Body of pancreas (tissue), 4 donors: ENCODE results near the gene PSMB7. TPM values are rescaled to one million over a fixed set of nuclear protein-coding genes. Genes with fewer than 3 reads are reported as not detected.

ENCODE experiments used
- ATAC-seq: fragments of 150-250 bp; one replicate; pipeline ENCODE4 v1.9.1; 2016
- DNase-seq, 4 donors: peaks; one replicate each; pipeline ENCODE4 v3.0.0-alpha.2; 2019
- H3K27ac ChIP-seq, 4 donors: fragments of 200-600 bp; sonication (generic); 1 replicate in 3 of 4; 2 replicates in 1 of 4; pipeline versions ENCODE4 v1.5.1 to v1.6.1; 2016 to 2019; ENCODE audit warnings: mild to moderate bottlenecking in 1 of 4, mixed read lengths in 1 of 4, moderate library complexity in 1 of 4
- H3K27me3 ChIP-seq, 2 donors: fragments of 200-600 bp; sonication (generic); one replicate each; pipeline ENCODE4 v1.6.0; 2016; ENCODE audit warnings: mild to moderate bottlenecking in 1 of 2
- H3K36me3 ChIP-seq, 2 donors: fragments of 200-600 bp; sonication (generic); replicated peaks in 1 of 2; 2 replicates each; pipeline ENCODE4 v1.5.1; 2016; ENCODE audit warnings: low read depth in 2 of 2; ENCODE audit not compliant: insufficient read depth in 1 of 2
- H3K4me1 ChIP-seq: fragments of 200-600 bp; sonication (generic); one replicate; pipeline ENCODE4 v1.6.0; 2016
- H3K4me3 ChIP-seq, 2 donors: fragments of 200-600 bp; sonication (generic); 1 replicate in 1 of 2; 2 replicates in 1 of 2; pipeline ENCODE4 v1.5.1; 2016 to 2019
- H3K9me3 ChIP-seq, 3 donors: fragments of 200-600 bp; sonication (generic); 1 replicate in 2 of 3; 2 replicates in 1 of 3; pipeline ENCODE4 v1.5.1; 2016
- CTCF ChIP-seq, 7 experiments: fragments of 450-650 bp in 4 of 7; fragments of 200-600 bp in 3 of 7; sonication (generic) in 3 of 7; IDR thresholded peaks; one replicate each; pipeline ENCODE4 v1.5.1; 2016 to 2019; ENCODE audit warnings: antibody characterized with exemption in 7 of 7
- POLR2A ChIP-seq, 3 donors: fragments of 450-650 bp; IDR thresholded peaks; one replicate each; pipeline ENCODE4 v1.6.1; 2016; ENCODE audit warnings: antibody characterized with exemption in 3 of 3, mild to moderate bottlenecking in 2 of 3
- WGBS, 2 donors: methylation state at CpG; one replicate each; pipeline ENCODE4 v1.1.5; 2017; 5-methylcytosine and 5-hydroxymethylcytosine counted together
- intact Hi-C: fragments of 100-400 bp; cut with DNase I; formaldehyde crosslinking; loops from one replicate; pipeline ENCODE4 v1.15.1; 2023
- total RNA-seq, 2 donors: library from RNA; depleted of rRNA; stranded (reverse); fragments of >200 nt; gene quantifications; one replicate each; pipeline ENCODE4 v1.1.0, GENCODE V29; 2016

PSMB7 gene
- total RNA-seq, 2 donors from 2014 or later = 31.6 to 93.9 TPM

GRCh38 chr9:124370896-124371582 lies 44.2 kb downstream of the PSMB7 start:
- DNase-seq (no peak), ATAC-seq (no peak)
- Histone ChIP-seq H3K27me3 (no peaks in the 10 kb centered on the region), H3K4me1 (peaks cover 8% of the 10 kb centered on the region), H3K9me3 (no peaks in the 10 kb centered on the region), H3K27ac (no peak overlapping the region), H3K36me3 (no peaks in the 10 kb centered on the region), H3K4me3 (no peak overlapping the region)
- WGBS, 2 donors = 78 to 85% methylated on average over 9 of the region's 9 CpGs
- TF ChIP-seq CTCF (IDR thresholded peaks at IDR 0.05) (no peak), POLR2A (IDR thresholded peaks at IDR 0.05) (no peak)
- intact Hi-C loops = loop anchor here (5.0 kb wide), 1 partner anchor 49 kb away; no protein-coding TSS in a partner anchor

GRCh38 chr9:124369231-124369797 lies 45.9 kb downstream of the PSMB7 start:
- DNase-seq (no peak), ATAC-seq (no peak)
- TF ChIP-seq POLR2A (IDR thresholded peaks at IDR 0.05) (no peak), CTCF (IDR thresholded peaks at IDR 0.05) (no peak)
- no peaks in the 10 kb centered on the region for H3K9me3 ChIP-seq
- intact Hi-C loops = no loop called here
- no peak overlapping the region for H3K27ac ChIP-seq
- H3K4me3 ChIP-seq = no peak overlapping the region
- no peaks in the 10 kb centered on the region for H3K27me3 ChIP-seq
- 81 to 89% methylated on average over 9 of the region's 9 CpGs for WGBS, 2 donors
- no peaks in the 10 kb centered on the region for H3K36me3 ChIP-seq
- H3K4me1 ChIP-seq = peaks cover 8% of the 10 kb centered on the region

GRCh38 chr9:124368692-124369091 lies 46.5 kb downstream of the PSMB7 start:
- peaks cover 8% of the 10 kb centered on the region for H3K4me1 ChIP-seq
- H3K9me3 ChIP-seq = no peaks in the 10 kb centered on the region
- no peaks in the 10 kb centered on the region for H3K27me3 ChIP-seq
- no peaks in the 10 kb centered on the region for H3K36me3 ChIP-seq
- no peak overlapping the region for H3K27ac ChIP-seq
- no peak overlapping the region for H3K4me3 ChIP-seq
- TF ChIP-seq CTCF (IDR thresholded peaks at IDR 0.05) = no peak
- no peak for TF ChIP-seq POLR2A (IDR thresholded peaks at IDR 0.05)
- intact Hi-C loops = no loop called here
- 62 to 65% methylated on average over 3 of the region's 3 CpGs for WGBS, 2 donors
- DNase-seq (no peak), ATAC-seq (no peak)

GRCh38 chr9:124366476-124367220 lies 48.6 kb downstream of the PSMB7 start:
- TF ChIP-seq POLR2A (IDR thresholded peaks at IDR 0.05) (no peak), CTCF (IDR thresholded peaks at IDR 0.05) (no peak)
- H3K4me1 ChIP-seq = peaks cover under 1% of the 10 kb centered on the region
- H3K36me3 ChIP-seq = no peaks in the 10 kb centered on the region
- H3K27me3 ChIP-seq = no peaks in the 10 kb centered on the region
- ATAC-seq (no peak), DNase-seq (no peak)
- no peaks in the 10 kb centered on the region for H3K9me3 ChIP-seq
- WGBS, 2 donors = 90 to 95% methylated on average over 10 of the region's 10 CpGs
- H3K4me3 ChIP-seq = no peak overlapping the region
- intact Hi-C loops = no loop called here
- H3K27ac ChIP-seq = no peak overlapping the region
